GM12872 (cell line): Measurements from ENCODE around the gene MISFA.

Experiments
- TF ChIP-seq, protein P1 (sequence below): IDR thresholded peaks from 3 replicates; pipeline ENCODE4 v1.5.1; 2011; ENCODE audit warnings: low read depth, mild to moderate bottlenecking, low read length, moderate library complexity; ENCODE audit not compliant: insufficient read depth

Gene MISFA

DNA sequence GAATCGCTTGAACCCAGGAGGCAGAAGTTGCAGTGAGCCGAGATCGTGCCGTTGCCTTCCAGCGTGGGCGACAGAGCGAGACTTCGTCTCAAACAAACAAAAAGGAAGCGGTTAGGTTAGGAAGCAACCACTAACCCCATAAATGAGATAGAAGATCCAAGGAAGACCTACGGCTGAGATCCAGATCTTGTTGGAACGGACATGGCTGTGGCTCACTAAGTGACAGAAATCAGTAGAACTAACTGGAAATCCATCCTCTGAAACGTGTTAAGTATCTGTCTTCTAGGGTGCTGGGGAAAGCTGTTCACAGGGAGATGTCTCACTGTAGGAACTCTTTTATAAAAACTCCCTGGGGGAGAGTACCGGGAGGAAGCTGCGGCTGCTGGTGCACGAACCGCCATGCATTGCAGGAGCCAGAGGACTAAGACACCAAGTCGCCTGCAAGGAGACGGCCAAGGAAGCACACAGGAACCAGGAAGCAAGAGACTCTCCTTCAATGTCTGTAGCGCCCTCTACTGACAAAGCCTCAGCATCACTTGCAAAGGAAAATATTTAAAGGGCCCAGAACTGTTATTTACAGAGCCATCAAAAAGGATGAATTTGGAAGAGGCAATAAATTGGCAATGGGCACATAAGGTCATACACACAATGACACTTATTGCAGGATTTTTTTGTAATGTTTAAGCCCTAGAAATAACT, 51.4 kb downstream of the MISFA start:
- TF ChIP-seq, protein P1, sequence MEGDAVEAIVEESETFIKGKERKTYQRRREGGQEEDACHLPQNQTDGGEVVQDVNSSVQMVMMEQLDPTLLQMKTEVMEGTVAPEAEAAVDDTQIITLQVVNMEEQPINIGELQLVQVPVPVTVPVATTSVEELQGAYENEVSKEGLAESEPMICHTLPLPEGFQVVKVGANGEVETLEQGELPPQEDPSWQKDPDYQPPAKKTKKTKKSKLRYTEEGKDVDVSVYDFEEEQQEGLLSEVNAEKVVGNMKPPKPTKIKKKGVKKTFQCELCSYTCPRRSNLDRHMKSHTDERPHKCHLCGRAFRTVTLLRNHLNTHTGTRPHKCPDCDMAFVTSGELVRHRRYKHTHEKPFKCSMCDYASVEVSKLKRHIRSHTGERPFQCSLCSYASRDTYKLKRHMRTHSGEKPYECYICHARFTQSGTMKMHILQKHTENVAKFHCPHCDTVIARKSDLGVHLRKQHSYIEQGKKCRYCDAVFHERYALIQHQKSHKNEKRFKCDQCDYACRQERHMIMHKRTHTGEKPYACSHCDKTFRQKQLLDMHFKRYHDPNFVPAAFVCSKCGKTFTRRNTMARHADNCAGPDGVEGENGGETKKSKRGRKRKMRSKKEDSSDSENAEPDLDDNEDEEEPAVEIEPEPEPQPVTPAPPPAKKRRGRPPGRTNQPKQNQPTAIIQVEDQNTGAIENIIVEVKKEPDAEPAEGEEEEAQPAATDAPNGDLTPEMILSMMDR = peak; percentile 85
